Astrocyte of the cerebellum (primary cell): ENCODE measurements around the gene C1QTNF1.
A peak's percentile ranks its signal among the peaks of the same experiment; 100 is the strongest.

Experiments used
- DNase-seq: peaks from one replicate; pipeline ENCODE4 v3.0.0-alpha.2; 2011; ENCODE audit warnings: low read depth
- H3K4me3 ChIP-seq: 2 replicates; pipeline ENCODE4 v1.5.1; 2011; ENCODE audit warnings: mild to moderate bottlenecking, low read depth, low read length, moderate library complexity
- in situ Hi-C: cut with HindIII; loops from 2 replicates; pipeline ENCODE4 v1.10.0; 2017; ENCODE audit warnings: low sequenced_read_pairs
- TF ChIP-seq, protein P1 (sequence below): IDR thresholded peaks from 2 replicates; pipeline ENCODE4 v1.5.1; 2012; ENCODE audit warnings: low read length, low read depth, moderate library complexity, mild to moderate bottlenecking; ENCODE audit errors: missing control alignments

The C1QTNF1 gene

DNA sequence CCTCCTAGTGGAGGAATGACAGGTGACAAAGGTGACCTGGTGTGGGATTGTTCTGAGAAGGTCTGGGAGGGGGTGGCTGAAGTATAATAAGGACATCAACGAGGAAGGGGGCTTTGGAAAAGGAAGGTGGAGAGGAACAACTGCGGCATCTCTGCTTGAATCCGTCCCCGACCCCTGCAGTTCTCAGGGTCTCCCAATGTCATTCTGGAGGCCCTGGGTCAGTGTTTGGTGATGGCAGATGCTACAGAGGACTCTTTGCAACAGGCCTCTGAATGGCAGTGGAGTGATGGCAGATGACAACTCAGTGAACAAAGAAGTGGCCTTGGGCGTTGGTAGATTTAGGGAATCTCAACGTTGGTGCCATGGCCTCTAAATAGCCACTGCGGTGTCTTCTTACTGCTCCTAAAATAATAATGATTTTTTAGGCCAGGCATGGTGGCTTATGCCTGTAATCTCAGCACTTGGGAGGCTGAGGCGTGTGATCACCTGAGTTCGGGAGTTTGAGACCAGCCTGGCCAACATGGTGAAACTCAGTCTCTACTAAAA is 52.0 kb downstream of the C1QTNF1 start:
- H3K4me3 ChIP-seq, result peak overlapping the region; percentile 63
- in situ Hi-C loops, result no loop called here
- no peak for DNase-seq
- TF ChIP-seq, protein P1, sequence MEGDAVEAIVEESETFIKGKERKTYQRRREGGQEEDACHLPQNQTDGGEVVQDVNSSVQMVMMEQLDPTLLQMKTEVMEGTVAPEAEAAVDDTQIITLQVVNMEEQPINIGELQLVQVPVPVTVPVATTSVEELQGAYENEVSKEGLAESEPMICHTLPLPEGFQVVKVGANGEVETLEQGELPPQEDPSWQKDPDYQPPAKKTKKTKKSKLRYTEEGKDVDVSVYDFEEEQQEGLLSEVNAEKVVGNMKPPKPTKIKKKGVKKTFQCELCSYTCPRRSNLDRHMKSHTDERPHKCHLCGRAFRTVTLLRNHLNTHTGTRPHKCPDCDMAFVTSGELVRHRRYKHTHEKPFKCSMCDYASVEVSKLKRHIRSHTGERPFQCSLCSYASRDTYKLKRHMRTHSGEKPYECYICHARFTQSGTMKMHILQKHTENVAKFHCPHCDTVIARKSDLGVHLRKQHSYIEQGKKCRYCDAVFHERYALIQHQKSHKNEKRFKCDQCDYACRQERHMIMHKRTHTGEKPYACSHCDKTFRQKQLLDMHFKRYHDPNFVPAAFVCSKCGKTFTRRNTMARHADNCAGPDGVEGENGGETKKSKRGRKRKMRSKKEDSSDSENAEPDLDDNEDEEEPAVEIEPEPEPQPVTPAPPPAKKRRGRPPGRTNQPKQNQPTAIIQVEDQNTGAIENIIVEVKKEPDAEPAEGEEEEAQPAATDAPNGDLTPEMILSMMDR, result no peak

DNA sequence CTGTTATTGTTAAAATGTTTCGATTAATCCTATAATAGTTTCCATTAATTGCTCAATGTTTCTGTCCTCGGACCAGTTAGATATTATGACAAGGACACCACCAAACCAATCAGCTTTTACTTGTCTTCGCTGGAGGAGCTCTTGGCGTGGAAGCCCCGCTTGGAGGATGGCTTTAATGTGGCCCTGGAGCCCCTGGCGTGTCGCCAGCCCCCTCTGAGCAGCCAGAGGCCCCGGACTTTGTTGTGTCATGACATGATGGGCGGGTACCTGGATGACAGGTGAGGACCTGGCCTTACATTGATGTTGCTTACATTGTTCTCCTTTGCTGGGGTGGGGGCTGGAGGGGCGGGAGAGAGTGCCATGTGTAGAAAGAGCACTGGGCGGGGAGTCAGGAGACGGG is 53.6 kb downstream of the C1QTNF1 start:
- in situ Hi-C loops, result no loop called here
- TF ChIP-seq, protein P1, result no peak
- H3K4me3 ChIP-seq, result no peak overlapping the region
- DNase-seq, result no peak

DNA sequence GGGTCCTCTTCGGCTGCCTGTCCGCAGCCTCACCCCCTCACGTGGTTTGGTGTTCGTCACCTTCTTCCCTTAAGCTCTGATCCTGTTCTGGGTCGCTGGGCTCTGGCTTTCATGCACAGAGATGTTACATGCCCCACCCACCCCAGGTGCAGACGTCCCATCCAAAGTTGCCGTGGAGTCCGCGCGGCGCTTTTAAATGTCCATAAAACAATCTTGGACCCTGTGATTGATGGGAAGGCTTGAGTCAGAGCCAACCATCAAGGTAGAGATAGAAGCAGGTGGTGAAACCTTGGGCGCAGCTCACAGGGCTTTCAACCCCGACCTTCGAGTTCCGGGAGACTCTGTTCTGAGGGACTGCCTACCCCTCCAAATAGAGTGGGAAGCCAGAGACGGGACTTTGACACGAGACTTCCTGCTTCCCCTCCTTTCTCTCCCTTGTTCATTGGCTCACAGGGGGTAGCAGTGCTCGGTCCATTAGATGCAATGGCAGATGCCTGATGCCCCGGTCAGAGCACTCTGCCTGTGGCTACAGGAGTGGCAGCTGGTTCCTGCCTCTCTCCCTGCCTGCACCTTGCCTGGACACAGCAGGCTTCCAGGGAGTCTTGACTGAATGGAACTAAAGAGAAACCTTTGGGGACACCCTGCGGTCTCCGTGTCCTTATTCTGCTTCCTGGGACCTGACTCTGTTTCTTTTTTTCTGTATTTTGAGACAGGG is 54.7 kb downstream of the C1QTNF1 start:
- TF ChIP-seq, protein P1, result no peak
- H3K4me3 ChIP-seq, result no peak overlapping the region
- DNase-seq, result no peak
- in situ Hi-C loops, result no loop called here

DNA sequence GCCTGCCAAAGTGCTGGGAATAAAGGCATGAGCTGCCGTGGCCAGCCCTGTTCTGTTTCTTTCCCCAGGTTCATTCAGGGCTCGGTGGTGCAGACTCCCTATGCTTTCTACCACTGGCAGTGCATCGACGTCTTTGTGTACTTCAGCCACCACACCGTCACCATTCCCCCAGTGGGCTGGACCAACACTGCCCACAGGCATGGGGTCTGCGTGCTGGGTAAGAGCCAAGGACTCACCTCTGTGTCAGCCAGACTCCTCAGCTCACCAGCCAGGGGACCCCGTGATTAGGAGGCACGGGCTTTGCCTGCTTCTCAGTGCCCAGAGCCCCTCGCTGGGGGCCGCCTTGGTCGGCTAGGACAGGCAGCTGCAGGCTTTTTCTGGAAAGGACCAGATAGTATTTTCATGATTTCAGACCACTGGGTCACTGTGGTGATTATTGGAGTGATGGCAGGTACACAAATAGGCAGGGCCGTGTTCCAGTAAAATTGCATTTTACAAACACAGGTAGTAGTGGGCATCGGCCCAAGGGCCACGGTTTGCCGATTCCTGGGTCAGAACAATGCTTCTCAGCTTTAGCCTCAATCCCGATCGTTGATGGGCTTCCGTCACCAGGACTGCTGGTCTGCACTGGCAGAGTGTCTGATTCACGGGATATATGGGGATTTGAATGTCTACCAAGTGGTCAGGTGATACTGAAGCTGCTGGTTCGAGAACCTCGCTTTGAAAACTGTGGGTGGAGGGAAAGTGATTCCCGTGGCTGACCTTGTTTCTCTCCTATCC is 55.6 kb downstream of the C1QTNF1 start:
- DNase-seq, result no peak
- H3K4me3 ChIP-seq, result no peak overlapping the region
- in situ Hi-C loops, result no loop called here
- TF ChIP-seq, protein P1, result no peak

DNA sequence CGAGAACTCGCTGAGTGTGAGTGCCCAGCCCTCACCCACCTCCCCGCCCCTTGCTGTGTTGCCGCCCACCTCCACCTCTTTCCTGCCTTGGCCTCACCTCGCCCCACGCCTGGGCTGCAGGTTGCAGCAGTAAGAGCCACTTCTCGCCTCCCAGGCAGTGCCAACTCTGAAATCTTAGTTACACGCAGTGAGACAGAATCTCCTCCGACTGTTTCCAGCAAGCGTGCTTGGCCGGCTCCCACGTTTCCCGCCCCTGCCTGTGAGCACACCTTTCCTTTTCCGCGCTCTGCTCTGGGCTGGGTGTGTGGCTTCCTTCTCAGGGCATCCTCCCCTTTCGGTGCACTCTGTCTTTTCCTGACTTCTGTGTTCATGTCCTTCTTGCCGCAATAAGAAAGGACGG is 56.4 kb downstream of the C1QTNF1 start:
- DNase-seq, result no peak
- TF ChIP-seq, protein P1, result no peak
- in situ Hi-C loops, result no loop called here
- no peak overlapping the region for H3K4me3 ChIP-seq

DNA sequence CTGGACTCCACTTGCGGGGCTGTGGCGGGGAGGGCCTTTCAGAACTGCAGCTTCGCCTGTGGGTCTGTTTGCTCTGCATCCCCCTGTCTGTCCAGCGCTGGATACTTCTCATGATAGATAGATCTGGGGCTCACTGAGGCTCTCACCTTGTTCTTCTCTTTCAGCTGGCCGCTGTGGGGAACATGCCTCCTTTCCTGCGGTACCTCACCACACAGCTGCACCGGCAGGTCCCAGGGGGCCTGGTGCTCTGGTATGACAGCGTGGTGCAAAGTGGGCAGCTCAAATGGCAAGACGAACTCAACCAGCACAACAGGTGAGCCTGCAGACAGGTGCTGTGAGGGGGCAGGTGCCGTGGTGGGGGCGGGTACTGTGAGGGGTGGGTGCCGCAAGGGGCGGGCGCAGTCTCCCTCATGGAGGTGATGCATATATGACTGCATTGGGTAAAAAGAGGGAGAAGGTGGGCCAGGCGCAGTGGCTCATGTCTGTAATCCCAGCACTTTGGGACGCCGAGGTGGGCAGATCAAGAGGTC is 56.9 kb downstream of the C1QTNF1 start:
- TF ChIP-seq, protein P1, result no peak
- no peak overlapping the region for H3K4me3 ChIP-seq
- no peak for DNase-seq
- in situ Hi-C loops, result no loop called here
